MG63 (cell line): Measurements from ENCODE around the gene SERAC1. TPM values are rescaled to one million over a fixed set of nuclear protein-coding genes. Genes with fewer than 3 reads are reported as not detected.
A peak's percentile ranks its signal among the peaks of the same experiment; 100 is the strongest.
"Not testable (repeated sequence)": the region's sequence is repeated elsewhere in the genome, so short reads cannot be mapped to it uniquely, and the experiment has no call there.

Experiments
- DNase-seq: peaks from one replicate; pipeline ENCODE4 v3.0.0-alpha.2; 2020
- H3K27me3 ChIP-seq: fragments of 250-450 bp; sonication (Bioruptor Pico); 2 replicates; pipeline ENCODE4 v1.5.1; 2020; ENCODE audit warnings: mild to moderate bottlenecking, moderate library complexity
- H3K36me3 ChIP-seq: fragments of 250-450 bp; sonication (Bioruptor Pico); 2 replicates; pipeline ENCODE4 v1.5.1; 2020; ENCODE audit warnings: mild to moderate bottlenecking, moderate library complexity
- H3K4me3 ChIP-seq: fragments of 250-450 bp; sonication (Bioruptor Pico); 2 replicates; pipeline ENCODE4 v1.5.1; 2020; ENCODE audit warnings: mild to moderate bottlenecking, moderate library complexity
- H3K9me3 ChIP-seq: fragments of 250-450 bp; sonication (Bioruptor Pico); 2 replicates; pipeline ENCODE4 v1.5.1; 2020; ENCODE audit warnings: mild to moderate bottlenecking, moderate library complexity
- total RNA-seq: library from RNA; depleted of rRNA; stranded (reverse); fragments of >200 nt; shearing (Covaris generic); gene quantifications from 2 replicates; pipeline ENCODE4 v1.2.3, GENCODE V29; 2014; ENCODE audit warnings: low replicate concordance

The SERAC1 gene
- total RNA-seq, 1 experiment from 2014 or later = 5.7 TPM

- Histone ChIP-seq H3K27me3 (no peaks in the 10 kb centered on the region), H3K36me3 (peaks cover 54% of the 10 kb centered on the region), H3K4me3 (no peak overlapping the region), H3K9me3 (no peaks in the 10 kb centered on the region; the same call in 1 of the 2 replicates)
- DNase-seq = no peak
These were observed 16.5 kb upstream of the SERAC1 start for GRCh38 chr6:158184608-158185007.

DNA sequence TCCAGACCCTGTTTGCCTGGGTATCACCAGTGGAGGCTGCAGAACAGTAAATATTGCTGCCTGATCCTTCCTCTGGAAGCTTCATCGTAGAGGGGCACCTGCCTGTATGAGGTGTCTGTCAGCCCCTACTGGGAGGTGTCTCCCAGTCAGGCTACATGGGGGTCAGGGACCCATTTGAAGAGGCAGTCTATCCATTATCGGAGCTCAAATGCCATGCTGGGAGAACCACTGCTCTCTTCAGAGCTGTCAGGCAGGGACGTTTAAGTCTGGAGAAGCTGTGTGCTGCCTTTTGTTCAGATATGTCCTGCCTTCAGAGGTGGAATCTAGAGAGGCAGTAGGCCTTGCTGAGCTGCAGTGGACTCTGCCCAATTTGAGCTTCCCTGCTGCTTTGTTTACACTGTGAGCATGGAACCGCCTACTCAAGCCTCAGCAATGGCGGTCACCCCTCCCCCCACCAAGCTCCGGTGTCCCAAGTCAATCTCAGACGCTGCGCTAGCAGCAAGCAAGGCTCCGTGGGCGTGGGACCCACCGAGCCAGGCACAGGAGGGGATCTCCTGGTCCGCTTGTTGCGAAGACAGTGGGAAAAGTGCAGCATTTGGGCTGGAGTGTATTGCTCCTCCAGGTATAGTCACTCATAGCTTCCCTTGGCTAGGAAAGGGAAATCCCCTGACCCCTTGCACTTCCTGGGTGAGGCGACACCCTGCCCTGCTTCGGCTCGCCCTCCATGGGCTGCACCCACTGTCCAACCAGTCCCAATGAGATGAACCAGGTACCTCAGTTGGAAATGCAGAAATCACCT is 15.3 kb upstream of the SERAC1 start:
- not testable (repeated sequence) for DNase-seq, H3K9me3 ChIP-seq

GRCh38 chr6:158177712-158178111 is 9.7 kb upstream of the SERAC1 start:
- not testable (repeated sequence) for DNase-seq, H3K9me3 ChIP-seq, H3K4me3 ChIP-seq, H3K27me3 ChIP-seq
- H3K36me3 ChIP-seq = peaks cover 60% of the 10 kb centered on the region

More for the DNA sequence above, 15.3 kb upstream of the SERAC1 start:
- H3K36me3 ChIP-seq = peaks cover 60% of the 10 kb centered on the region
- not testable (repeated sequence) for H3K4me3 ChIP-seq, H3K27me3 ChIP-seq

GRCh38 chr6:158175111-158175510 is 7.0 kb upstream of the SERAC1 start:
- Histone ChIP-seq H3K9me3 (peaks cover 1% of the 10 kb centered on the region; the same call in 1 of the 2 replicates), H3K4me3 (no peak overlapping the region), H3K27me3 (no peaks in the 10 kb centered on the region), H3K36me3 (peaks cover 49% of the 10 kb centered on the region)
- DNase-seq = no peak

GRCh38 chr6:158174514-158174913 is 6.5 kb upstream of the SERAC1 start:
- H3K9me3 ChIP-seq = peaks cover 1% of the 10 kb centered on the region; the same call in 1 of the 2 replicates
- H3K27me3 ChIP-seq = no peaks in the 10 kb centered on the region
- peak; percentile 79 for DNase-seq
- no peak overlapping the region for H3K4me3 ChIP-seq
- peaks cover 44% of the 10 kb centered on the region for H3K36me3 ChIP-seq

GRCh38 chr6:158174024-158174423 is 6.0 kb upstream of the SERAC1 start:
- no peak for DNase-seq
- Histone ChIP-seq H3K36me3 (peaks cover 39% of the 10 kb centered on the region), H3K27me3 (no peaks in the 10 kb centered on the region), H3K9me3 (peaks cover 1% of the 10 kb centered on the region; the same call in 1 of the 2 replicates), H3K4me3 (no peak overlapping the region)

DNA sequence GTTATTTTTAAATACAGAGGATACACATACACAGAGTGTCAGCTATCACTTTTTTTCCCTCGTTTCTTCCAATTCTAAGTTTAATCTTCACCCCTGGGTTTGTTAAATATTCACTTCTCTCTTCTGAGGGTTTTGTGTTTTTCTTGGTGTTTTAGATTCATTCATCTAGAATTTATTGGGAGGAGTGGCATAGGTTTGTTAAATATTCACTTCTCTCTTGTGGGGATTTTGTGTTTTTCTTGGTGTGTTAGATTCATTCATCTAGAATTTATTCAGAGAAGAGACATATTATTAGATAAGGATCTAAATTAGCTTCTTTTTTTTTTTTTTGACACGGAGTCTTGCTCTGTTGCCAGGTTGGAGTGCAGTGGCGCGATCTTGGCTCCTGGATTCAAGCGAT is 3.9 kb upstream of the SERAC1 start:
- Histone ChIP-seq H3K9me3 (no peaks in the 10 kb centered on the region), H3K4me3 (no peak overlapping the region), H3K36me3 (peaks cover 21% of the 10 kb centered on the region), H3K27me3 (no peaks in the 10 kb centered on the region)
- DNase-seq = no peak

DNA sequence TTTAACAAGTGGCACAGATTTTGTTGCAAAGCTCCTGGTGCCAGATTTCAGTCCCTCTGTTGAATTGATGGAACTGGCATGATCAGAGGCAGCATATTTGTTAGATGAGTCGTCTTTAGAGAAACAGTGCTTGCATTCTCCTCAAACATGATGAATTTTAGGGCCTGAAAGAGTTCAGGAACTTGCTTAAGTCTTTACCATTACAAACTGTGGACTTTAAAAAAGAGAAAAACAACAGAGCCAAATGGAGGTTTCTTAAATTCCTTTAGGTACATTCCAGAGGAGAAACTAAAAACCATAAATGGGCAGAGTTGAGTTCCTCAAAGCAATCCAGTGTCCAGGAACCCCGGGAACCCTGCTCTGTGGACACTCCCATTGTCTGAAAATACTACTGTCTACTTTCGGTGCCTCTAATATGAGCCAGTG is 2.6 kb upstream of the SERAC1 start:
- Histone ChIP-seq H3K27me3 (no peaks in the 10 kb centered on the region), H3K4me3 (no peak overlapping the region), H3K36me3 (peaks cover 9% of the 10 kb centered on the region), H3K9me3 (no peaks in the 10 kb centered on the region)
- peak; percentile 52 for DNase-seq

- not testable (repeated sequence) for DNase-seq, H3K27me3 ChIP-seq, H3K4me3 ChIP-seq, H3K36me3 ChIP-seq, H3K9me3 ChIP-seq
These were observed 1.6 kb upstream of the SERAC1 start for GRCh38 chr6:158169634-158170033.

DNA sequence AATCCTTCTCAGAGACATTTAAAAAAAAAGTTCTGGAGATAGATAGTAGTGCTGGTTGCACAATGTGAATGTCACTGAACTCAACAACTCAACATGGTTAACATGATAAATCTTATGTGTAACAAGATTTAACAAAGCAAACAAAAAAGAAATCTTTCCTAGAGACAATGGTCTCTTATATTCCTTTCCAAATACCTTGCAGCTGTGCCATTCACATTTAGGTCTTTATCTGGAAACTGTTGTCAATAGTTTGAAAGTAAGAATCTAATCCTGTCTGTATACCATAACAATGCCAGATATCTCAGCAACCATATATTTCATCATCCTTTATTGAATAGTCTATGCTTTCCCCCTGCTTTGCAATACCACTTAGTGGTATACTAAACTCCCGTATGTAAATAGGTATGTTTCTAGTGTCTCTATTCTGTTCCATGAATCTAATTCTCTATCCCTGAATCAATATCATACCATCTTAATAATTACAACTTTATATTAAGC is 2.1 kb downstream of the SERAC1 start:
- Histone ChIP-seq H3K4me3 (no peak overlapping the region), H3K36me3 (no peaks in the 10 kb centered on the region; the same call in 1 of the 2 replicates), H3K9me3 (no peaks in the 10 kb centered on the region), H3K27me3 (no peaks in the 10 kb centered on the region)
- no peak for DNase-seq

DNA sequence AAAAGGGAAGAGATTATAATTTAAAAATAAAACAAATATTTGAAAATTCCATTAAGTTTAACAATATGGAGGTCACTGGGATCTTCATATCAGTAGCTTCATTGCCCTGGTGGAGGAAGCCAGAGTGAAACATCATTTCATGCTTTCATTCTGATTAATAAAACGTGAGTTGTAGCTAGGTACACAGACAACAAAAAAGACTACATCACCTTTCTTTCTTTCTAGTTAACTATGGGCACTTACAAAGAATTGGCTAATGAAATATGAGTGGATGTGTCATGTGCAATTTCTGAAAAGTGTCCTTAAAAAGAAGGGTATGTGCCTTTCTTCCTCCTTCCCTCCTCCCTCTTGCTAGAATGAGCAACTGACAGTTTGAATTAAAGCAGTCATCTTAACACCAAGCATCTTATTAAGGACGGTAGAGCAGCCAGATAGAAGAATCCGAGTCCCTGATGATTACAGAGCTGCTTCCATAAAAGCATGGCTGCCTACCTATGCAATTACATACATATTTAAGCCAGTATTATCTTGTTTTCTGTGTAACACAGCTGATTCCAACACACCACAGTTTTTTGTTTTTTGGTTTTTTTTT is 3.4 kb downstream of the SERAC1 start:
- DNase-seq = no peak
- no peaks in the 10 kb centered on the region for H3K27me3 ChIP-seq
- no peaks in the 10 kb centered on the region for H3K9me3 ChIP-seq
- H3K4me3 ChIP-seq = no peak overlapping the region
- no peaks in the 10 kb centered on the region; the same call in 1 of the 2 replicates for H3K36me3 ChIP-seq

- Histone ChIP-seq H3K9me3 (no peaks in the 10 kb centered on the region), H3K36me3 (peaks cover 5% of the 10 kb centered on the region), H3K27me3 (no peaks in the 10 kb centered on the region), H3K4me3 (no peak overlapping the region)
- no peak for DNase-seq
These were observed 6.4 kb downstream of the SERAC1 start for GRCh38 chr6:158161566-158162254.

DNA sequence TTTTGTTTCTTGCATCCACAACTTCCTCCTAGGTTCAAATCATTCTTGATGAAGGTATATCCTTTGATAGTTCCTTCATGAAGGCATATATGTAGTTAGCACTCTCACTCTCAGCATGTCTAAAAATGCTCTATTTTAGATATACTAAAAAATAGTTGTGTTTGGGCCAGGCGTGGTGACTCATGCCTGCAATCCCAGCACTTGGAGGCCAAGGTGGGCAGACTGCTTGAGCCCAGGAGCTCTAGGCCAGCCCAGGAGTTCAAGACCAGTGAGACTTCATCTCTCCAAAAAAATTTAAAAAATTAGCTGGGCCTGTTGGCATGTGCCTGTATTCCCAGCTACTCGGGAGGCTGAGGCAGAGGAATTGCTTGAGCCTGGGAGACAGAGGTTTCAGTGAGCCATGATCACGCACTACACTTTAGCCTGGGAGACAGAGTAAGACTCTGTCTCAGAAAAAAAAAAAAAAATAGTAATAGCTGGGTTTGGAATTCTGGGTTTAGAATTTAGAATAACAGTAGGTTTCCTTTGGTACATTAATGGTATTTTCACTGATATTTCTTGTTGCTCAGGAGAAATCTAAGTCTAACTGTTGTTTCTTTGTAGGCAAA is 7.0 kb downstream of the SERAC1 start:
- peak; percentile 82 for DNase-seq
- Histone ChIP-seq H3K36me3 (peaks cover 8% of the 10 kb centered on the region), H3K27me3 (no peaks in the 10 kb centered on the region), H3K9me3 (no peaks in the 10 kb centered on the region), H3K4me3 (no peak overlapping the region)

DNA sequence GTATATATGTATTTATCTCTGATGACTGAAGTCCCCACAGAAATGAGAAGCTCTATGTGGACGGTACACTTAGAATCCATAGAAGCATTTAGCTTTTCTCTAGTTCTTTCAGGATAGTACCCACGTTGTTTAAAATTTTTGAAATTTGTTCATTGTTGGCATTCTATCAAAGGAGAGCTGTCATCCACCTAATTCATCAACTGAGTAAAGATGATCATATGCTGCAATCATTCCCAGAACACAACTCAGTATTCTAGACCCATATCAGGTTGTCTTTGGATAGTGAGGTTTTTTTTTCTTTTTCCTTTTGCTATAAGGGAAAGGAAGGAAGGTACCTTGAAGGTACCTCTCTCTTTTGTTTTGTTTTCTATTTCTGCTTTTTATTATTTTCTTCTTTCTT is 9.3 kb downstream of the SERAC1 start:
- H3K27me3 ChIP-seq = no peaks in the 10 kb centered on the region
- no peak for DNase-seq
- peaks cover 8% of the 10 kb centered on the region for H3K36me3 ChIP-seq
- no peaks in the 10 kb centered on the region for H3K9me3 ChIP-seq
- H3K4me3 ChIP-seq = no peak overlapping the region

- no peak for DNase-seq
- no peaks in the 10 kb centered on the region for H3K9me3 ChIP-seq
- peaks cover 8% of the 10 kb centered on the region for H3K36me3 ChIP-seq
- H3K4me3 ChIP-seq = no peak overlapping the region
- H3K27me3 ChIP-seq = no peaks in the 10 kb centered on the region
These were observed 9.9 kb downstream of the SERAC1 start for GRCh38 chr6:158158123-158158522.

DNA sequence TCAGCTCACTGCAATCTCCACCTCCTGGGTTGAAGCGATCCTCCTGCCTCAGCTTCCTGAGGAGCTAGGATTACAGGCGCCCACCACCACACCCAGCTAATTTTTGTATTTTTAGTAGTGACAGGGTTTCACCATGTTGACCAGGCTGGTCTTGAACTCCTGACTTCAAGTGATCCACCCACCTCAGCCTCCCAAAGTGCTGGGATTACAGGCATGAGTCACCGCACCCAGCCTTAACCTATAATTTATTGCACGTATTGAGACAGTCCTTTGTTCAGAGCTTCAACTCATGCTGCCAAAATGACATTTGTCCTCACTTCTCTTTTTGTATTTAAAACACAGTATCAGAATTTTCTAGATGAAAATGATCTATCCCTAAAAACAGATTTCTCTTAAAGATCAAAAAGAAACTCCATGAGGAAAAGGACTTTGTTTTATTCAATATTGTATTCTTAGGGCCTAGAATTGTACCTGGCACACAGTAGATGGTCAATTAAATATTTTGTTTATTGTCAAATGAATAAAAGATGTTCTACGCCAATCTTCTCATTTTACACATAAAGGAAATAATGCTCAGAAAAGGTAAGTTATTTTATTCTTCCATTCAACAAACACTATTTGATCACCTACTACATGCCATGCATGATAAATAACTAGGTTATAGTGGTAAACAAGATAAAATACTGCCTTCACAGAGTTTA is 10.8 kb downstream of the SERAC1 start:
- Histone ChIP-seq H3K36me3 (peaks cover 8% of the 10 kb centered on the region), H3K4me3 (no peak overlapping the region), H3K9me3 (no peaks in the 10 kb centered on the region), H3K27me3 (no peaks in the 10 kb centered on the region)
- no peak for DNase-seq
